ENCODE measurements around the gene PIEZO1. TPM values are rescaled to one million over a fixed set of nuclear protein-coding genes. Genes with fewer than 3 reads are reported as not detected.

PIEZO1 gene
- total and polyA plus RNA-seq, 2 experiments from 2014 or later = 30.4 to 70.1 TPM

GRCh38 chr16:88691924-88692560 lies 93.0 kb downstream of the PIEZO1 start:
- H3K27me3 Mint-ChIP-seq (ENCODE audit: insufficient read depth, low read depth, poor library complexity) = peaks cover 18% of the 10 kb centered on the region
- no peak for ATAC-seq
- Histone ChIP-seq H3K36me3 (ENCODE audit: insufficient read depth) (no peaks in the 10 kb centered on the region), H3K27me3 (ENCODE audit: insufficient read depth) (peaks cover 7% of the 10 kb centered on the region), H3K9me2 (ENCODE audit: insufficient read depth) (no peaks in the 10 kb centered on the region), H4K20me1 (replicated peaks; ENCODE audit: insufficient read depth) (no peaks in the 10 kb centered on the region), H3K4me2 (no peak overlapping the region), H2AFZ (no peak overlapping the region), H3F3A (replicated peaks; ENCODE audit: low read depth) (0 out of 2 replicates have a peak, but pooled peaks cover under 1% of the 10 kb centered on the region), H3K4me1 (ENCODE audit: insufficient read depth) (no peaks in the 10 kb centered on the region), H3K79me2 (replicated peaks; ENCODE audit: insufficient read depth) (no peaks in the 10 kb centered on the region), H3K27ac (ENCODE audit: low read depth) (no peak overlapping the region), H3K4me3 (no peak overlapping the region)
- no peak overlapping the region for H3K4me3 Mint-ChIP-seq
- no peaks in the 10 kb centered on the region for H3K36me3 Mint-ChIP-seq (ENCODE audit: low read depth)
- DNase-seq (ENCODE audit: low spot score) = no peak
- H3K4me1 Mint-ChIP-seq = peaks cover 9% of the 10 kb centered on the region
- H3K27ac Mint-ChIP-seq = no peak overlapping the region
- H3K9me3 Mint-ChIP-seq = no peaks in the 10 kb centered on the region
- TF ChIP-seq NANOG (IDR thresholded peaks at IDR 0.05; ENCODE audit: borderline replicate concordance) (no peak), ETS1 (IDR thresholded peaks at IDR 0.05) (no peak), POLR2AphosphoS5 (IDR thresholded peaks at IDR 0.05; ENCODE audit: low read depth) (no peak), ZNF462 (CRISPR knock-in tag; IDR thresholded peaks at IDR 0.05) (no peak), ZNF114 (CRISPR knock-in tag; IDR thresholded peaks at IDR 0.05) (no peak), EZH2 (IDR thresholded peaks at IDR 0.05; ENCODE audit: low read depth, unreplicated experiment) (no peak), CREB1 (CRISPR knock-in tag; IDR thresholded peaks at IDR 0.05; ENCODE audit: low read depth) (no peak), STAT1 (IDR thresholded peaks at IDR 0.05; ENCODE audit: unreplicated experiment) (no peak), ZNF331 (CRISPR knock-in tag; IDR thresholded peaks at IDR 0.05; ENCODE audit: low read depth) (no peak)

Measured in GM23338 (cell line).